Body of pancreas (tissue), 4 donors: ENCODE measurements around the gene MAMSTR. TPM values are rescaled to one million over a fixed set of nuclear protein-coding genes. Genes with fewer than 3 reads are reported as not detected.

Experiments used
- ATAC-seq: fragments of 150-250 bp; one replicate; pipeline ENCODE4 v1.9.1; 2016
- DNase-seq, 4 donors: peaks; one replicate each; pipeline ENCODE4 v3.0.0-alpha.2; 2019
- H3K27ac ChIP-seq, 4 donors: fragments of 200-600 bp; sonication (generic); 1 replicate in 3 of 4; 2 replicates in 1 of 4; pipeline versions ENCODE4 v1.5.1 to v1.6.1; 2016 to 2019; ENCODE audit warnings: mild to moderate bottlenecking in 1 of 4, mixed read lengths in 1 of 4, moderate library complexity in 1 of 4
- H3K27me3 ChIP-seq, 2 donors: fragments of 200-600 bp; sonication (generic); one replicate each; pipeline ENCODE4 v1.6.0; 2016; ENCODE audit warnings: mild to moderate bottlenecking in 1 of 2
- H3K36me3 ChIP-seq, 2 donors: fragments of 200-600 bp; sonication (generic); replicated peaks in 1 of 2; 2 replicates each; pipeline ENCODE4 v1.5.1; 2016; ENCODE audit warnings: low read depth in 2 of 2; ENCODE audit not compliant: insufficient read depth in 1 of 2
- H3K4me1 ChIP-seq: fragments of 200-600 bp; sonication (generic); one replicate; pipeline ENCODE4 v1.6.0; 2016
- H3K4me3 ChIP-seq, 2 donors: fragments of 200-600 bp; sonication (generic); 1 replicate in 1 of 2; 2 replicates in 1 of 2; pipeline ENCODE4 v1.5.1; 2016 to 2019
- H3K9me3 ChIP-seq, 3 donors: fragments of 200-600 bp; sonication (generic); 1 replicate in 2 of 3; 2 replicates in 1 of 3; pipeline ENCODE4 v1.5.1; 2016
- CTCF ChIP-seq, 7 experiments: fragments of 450-650 bp in 4 of 7; fragments of 200-600 bp in 3 of 7; sonication (generic) in 3 of 7; IDR thresholded peaks; one replicate each; pipeline ENCODE4 v1.5.1; 2016 to 2019; ENCODE audit warnings: antibody characterized with exemption in 7 of 7
- POLR2A ChIP-seq, 3 donors: fragments of 450-650 bp; IDR thresholded peaks; one replicate each; pipeline ENCODE4 v1.6.1; 2016; ENCODE audit warnings: antibody characterized with exemption in 3 of 3, mild to moderate bottlenecking in 2 of 3
- WGBS, 2 donors: methylation state at CpG; one replicate each; pipeline ENCODE4 v1.1.5; 2017; 5-methylcytosine and 5-hydroxymethylcytosine counted together
- intact Hi-C: fragments of 100-400 bp; cut with DNase I; formaldehyde crosslinking; loops from one replicate; pipeline ENCODE4 v1.15.1; 2023
- total RNA-seq, 2 donors: library from RNA; depleted of rRNA; stranded (reverse); fragments of >200 nt; gene quantifications; one replicate each; pipeline ENCODE4 v1.1.0, GENCODE V29; 2016

MAMSTR gene
- total RNA-seq, 2 donors from 2014 or later = 0.26 to 7.3 TPM

GRCh38 chr19:48674216-48674809 lies 45.2 kb downstream of the MAMSTR start:
- ATAC-seq (no peak), DNase-seq (no peak)
- Histone ChIP-seq H3K4me3 (no peak overlapping the region), H3K27me3 (no peaks in the 10 kb centered on the region), H3K4me1 (peaks cover 28% of the 10 kb centered on the region), H3K9me3 (no peaks in the 10 kb centered on the region), H3K36me3 (no peaks in the 10 kb centered on the region), H3K27ac (no peak overlapping the region)
- intact Hi-C loops = no loop called here
- WGBS, 2 donors = 79 to 85% methylated on average over 5 to 18 of the region's 19 CpGs
- no peak for TF ChIP-seq POLR2A (IDR thresholded peaks at IDR 0.05)
- TF ChIP-seq CTCF (IDR thresholded peaks at IDR 0.05) = no peak

DNA sequence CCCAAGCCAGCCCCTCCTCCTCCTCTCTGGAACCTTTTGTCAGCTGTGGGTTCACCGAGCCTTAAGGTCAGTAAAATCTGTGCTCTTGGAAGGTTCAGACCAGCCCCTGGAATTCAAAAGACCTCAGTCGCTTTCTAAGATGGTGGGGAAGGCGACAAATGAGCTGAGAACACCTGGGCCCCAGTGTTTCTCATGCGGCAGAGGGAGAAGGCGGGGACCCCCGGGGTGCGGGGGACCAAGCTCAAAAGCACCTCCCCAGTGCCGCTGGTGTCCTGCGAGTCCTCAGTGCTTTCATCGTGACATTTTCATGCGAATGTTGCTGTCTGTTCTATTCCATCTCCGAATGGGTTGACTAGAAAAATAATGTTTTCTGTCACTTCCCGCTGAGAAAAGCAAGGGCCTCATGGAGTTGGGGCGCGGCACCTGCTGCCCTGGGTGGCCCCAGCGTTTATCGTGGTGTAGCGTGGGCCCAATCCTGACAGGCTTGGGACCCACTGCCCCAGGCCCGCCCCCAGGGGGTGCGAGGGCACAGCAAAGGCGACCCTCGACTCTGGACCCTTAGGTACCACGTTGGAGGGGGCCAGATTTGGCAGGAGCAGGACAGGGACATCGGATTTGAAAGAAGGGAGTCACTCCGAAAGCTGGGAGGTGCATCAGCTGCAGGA lies 46.0 kb downstream of the MAMSTR start:
- no peak overlapping the region for H3K27ac ChIP-seq
- H3K4me3 ChIP-seq = no peak overlapping the region
- WGBS, 2 donors = 76 to 81% methylated on average over 25 of the region's 25 CpGs
- TF ChIP-seq CTCF (IDR thresholded peaks at IDR 0.05) = no peak
- TF ChIP-seq POLR2A (IDR thresholded peaks at IDR 0.05) = no peak
- DNase-seq (no peak), ATAC-seq (no peak)
- H3K4me1 ChIP-seq = peaks cover 20% of the 10 kb centered on the region
- intact Hi-C loops = no loop called here
- H3K36me3 ChIP-seq = no peaks in the 10 kb centered on the region
- no peaks in the 10 kb centered on the region for H3K9me3 ChIP-seq
- H3K27me3 ChIP-seq = no peaks in the 10 kb centered on the region

DNA sequence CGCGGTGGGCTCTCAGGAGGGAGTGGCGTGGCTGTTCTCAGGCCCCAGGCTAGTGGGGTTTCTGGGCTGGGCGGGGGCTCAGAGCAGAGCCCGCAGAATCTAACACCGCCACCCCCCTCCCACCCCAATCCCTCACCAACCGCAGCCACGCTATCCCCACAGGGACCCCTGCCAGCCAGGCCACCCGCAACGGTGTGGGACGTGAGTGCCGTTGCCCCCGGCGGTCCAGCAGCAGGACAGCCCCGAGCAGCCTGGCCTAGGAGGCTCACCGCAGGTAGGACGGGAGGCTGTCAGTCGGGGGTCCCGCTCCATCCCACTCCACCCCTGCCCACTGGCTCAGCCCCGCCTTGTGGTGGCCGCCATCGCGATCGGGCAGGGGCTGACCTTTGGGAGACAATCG lies 46.5 kb downstream of the MAMSTR start, which contains the start of gene NTN5:
Gene NTN5, minus strand, starts transcription at position 24 of the 400 bp plus-strand sequence. CDS start 2,031 bp downstream, outside the sequence.
- Histone ChIP-seq H3K27ac (no peak within 1 kb of the TSS), H3K4me3 (no peak within 1 kb of the TSS), H3K9me3 (no peaks in the 10 kb centered on the region), H3K27me3 (no peaks in the 10 kb centered on the region), H3K36me3 (no peaks in the 10 kb centered on the region), H3K4me1 (peaks cover 14% of the 10 kb centered on the region)
- no peak for DNase-seq
- WGBS, 2 donors = 76 to 85% methylated on average over 9 to 25 of the region's 25 CpGs
- TF ChIP-seq POLR2A (IDR thresholded peaks at IDR 0.05) = no peak
- intact Hi-C loops = no loop called here
- no peak for ATAC-seq

DNA sequence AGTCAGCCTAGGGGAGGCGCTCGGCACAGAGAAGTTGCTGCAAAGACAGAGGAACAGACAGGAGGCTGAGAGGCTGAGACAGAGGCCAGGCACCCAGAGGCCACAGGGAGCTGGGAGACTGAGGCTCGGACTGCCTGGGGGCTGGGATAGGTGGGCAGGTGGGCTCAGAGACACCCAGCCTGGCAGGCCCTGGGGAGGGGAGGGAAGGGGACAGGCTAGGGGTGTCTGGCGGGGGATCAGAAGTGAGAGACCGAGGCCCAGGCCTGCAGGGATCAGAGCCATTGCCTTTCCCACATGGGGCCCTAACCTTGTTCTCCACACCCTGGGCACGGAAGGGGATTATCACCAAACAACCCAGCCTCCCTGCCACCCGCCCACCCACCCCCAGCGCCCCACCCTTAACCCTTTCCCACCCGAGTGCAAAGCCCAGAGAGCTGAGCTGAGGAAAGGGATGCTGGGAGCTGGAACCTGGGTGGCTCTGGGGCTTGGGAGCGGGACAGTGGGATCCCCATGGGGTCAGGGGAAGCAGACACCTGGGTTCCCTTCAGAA lies 48.0 kb downstream of the MAMSTR start:
- no peaks in the 10 kb centered on the region for H3K9me3 ChIP-seq
- H3K27ac ChIP-seq = no peak overlapping the region
- no peak for TF ChIP-seq POLR2A (IDR thresholded peaks at IDR 0.05)
- TF ChIP-seq CTCF (IDR thresholded peaks at IDR 0.05) = no peak
- no peaks in the 10 kb centered on the region for H3K36me3 ChIP-seq
- 72 to 81% methylated on average over 8 to 10 of the region's 10 CpGs for WGBS, 2 donors
- no peak overlapping the region for H3K4me3 ChIP-seq
- intact Hi-C loops = no loop called here
- peaks cover 8% of the 10 kb centered on the region for H3K4me1 ChIP-seq
- no peak for ATAC-seq
- H3K27me3 ChIP-seq = no peaks in the 10 kb centered on the region
- no peak for DNase-seq

DNA sequence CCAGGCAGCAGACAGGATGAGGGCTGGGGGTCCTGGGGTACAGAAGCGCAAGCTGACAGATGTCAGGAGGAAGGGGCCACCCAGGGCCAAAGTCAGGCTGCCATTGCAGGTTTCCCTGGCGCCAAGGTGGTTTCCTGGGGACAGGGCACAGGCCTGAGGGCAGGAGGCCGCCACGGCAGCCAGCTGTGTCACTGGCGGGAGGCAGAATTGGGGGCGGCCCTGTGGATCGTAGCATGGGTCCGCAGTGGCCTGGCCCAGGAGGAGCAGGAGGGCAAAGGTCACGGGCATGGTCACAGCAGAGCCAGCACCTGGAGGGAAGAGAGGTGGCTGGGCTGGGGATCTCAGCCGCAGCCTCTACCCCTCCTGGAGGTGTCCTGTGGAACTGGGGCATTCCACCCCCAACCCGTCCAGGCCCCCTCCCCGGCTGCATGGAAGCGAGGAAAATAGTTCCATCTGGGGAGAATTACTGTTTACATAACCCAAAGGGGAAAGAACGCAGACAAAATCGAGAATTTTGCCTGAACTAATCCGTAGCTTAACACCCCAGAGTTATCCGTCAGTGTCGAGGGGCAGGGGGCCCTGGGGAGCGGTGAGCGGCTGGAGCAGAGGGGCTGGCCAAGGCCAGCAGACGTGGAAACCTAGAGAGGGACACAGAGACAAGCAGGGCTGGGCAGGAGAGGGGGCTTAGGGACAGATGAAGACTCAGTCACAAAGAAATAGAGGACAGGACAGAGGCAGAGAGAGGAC lies 48.7 kb downstream of the MAMSTR start:
- DNase-seq (no peak), ATAC-seq (no peak)
- Histone ChIP-seq H3K27ac (no peak overlapping the region), H3K4me3 (no peak overlapping the region), H3K9me3 (no peaks in the 10 kb centered on the region), H3K36me3 (no peaks in the 10 kb centered on the region), H3K4me1 (peaks cover 8% of the 10 kb centered on the region), H3K27me3 (no peaks in the 10 kb centered on the region)
- no peak for TF ChIP-seq POLR2A (IDR thresholded peaks at IDR 0.05)
- no peak for TF ChIP-seq CTCF (IDR thresholded peaks at IDR 0.05)
- WGBS, 2 donors = 82 to 86% methylated on average over 16 to 21 of the region's 21 CpGs
- intact Hi-C loops = no loop called here
